Renal cortical epithelial cell (primary cell): Measurements from ENCODE around the gene OR4M1. TPM values are rescaled to one million over a fixed set of nuclear protein-coding genes. Genes with fewer than 3 reads are reported as not detected.
"Not testable (repeated sequence)": the region's sequence is repeated elsewhere in the genome, so short reads cannot be mapped to it uniquely, and the experiment has no call there.

Experiments
- DNase-seq: peaks from one replicate; pipeline ENCODE4 v3.0.0-alpha.2; 2011; ENCODE audit warnings: low read depth
- total RNA-seq: library from RNA; depleted of rRNA; stranded (reverse); fragments of >200 nt; gene quantifications from 2 replicates; pipeline ENCODE4 v1.2.3, GENCODE V29; 2014

The OR4M1 gene
- total RNA-seq, 1 donor from 2014 or later: not detected

GRCh38 chr14:19823178-19823577 is 49.9 kb downstream of the OR4M1 start:
- no peak for DNase-seq

- DNase-seq: no peak
These were observed 50.5 kb downstream of the OR4M1 start for GRCh38 chr14:19823765-19824164.

GRCh38 chr14:19827626-19828244 is 54.4 kb downstream of the OR4M1 start:
- DNase-seq: not testable (repeated sequence)

DNA sequence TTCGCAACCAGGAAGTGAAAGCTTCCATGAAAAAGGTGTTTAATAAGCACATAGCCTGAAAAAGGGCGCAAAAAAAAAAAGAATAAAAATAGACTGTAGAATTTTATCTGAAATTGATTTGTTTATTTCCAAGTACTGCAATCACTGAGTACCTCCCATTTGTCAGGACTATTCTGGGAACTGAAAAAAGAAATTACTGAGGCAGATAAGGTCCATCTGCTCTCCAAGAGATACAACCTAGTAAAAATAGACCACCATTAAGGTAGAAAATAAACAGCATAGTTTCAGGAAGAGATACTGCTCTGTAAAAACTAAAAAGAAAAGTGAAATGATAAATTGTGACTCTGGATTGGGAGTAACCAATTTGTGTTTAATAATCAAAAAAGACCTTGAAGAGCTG is 55.0 kb downstream of the OR4M1 start:
- no peak for DNase-seq

Other genes with a start within 250 kb of the OR4M1 start
- gene OR11H2, start 59.6 kb upstream of the OR4M1 start, total RNA-seq: not detected in 2 replicates
- gene OR4Q3, start 29.9 kb upstream of the OR4M1 start, total RNA-seq: not detected in 2 replicates
- not detected in 2 replicates for gene OR4N2, start 30.3 kb downstream of the OR4M1 start, total RNA-seq
- not detected in 2 replicates for gene OR4K2, start 101.6 kb downstream of the OR4M1 start, total RNA-seq
- not detected in 2 replicates for gene OR4K5, start 147.1 kb downstream of the OR4M1 start, total RNA-seq
- gene OR4K1, start 157.4 kb downstream of the OR4M1 start, total RNA-seq: not detected in 2 replicates
- gene OR4K15, start 202.1 kb downstream of the OR4M1 start, total RNA-seq: not detected in 2 replicates
- gene OR4Q2, start 228.7 kb downstream of the OR4M1 start, total RNA-seq: not detected in 2 replicates
- not detected in 2 replicates for gene OR4K14, start 245.8 kb downstream of the OR4M1 start, total RNA-seq